Measurements from ENCODE around the gene HSPB6.
"Not testable (repeated sequence)": the region's sequence is repeated elsewhere in the genome, so short reads cannot be mapped to it uniquely, and the experiment has no call there.

HSPB6 gene

DNA sequence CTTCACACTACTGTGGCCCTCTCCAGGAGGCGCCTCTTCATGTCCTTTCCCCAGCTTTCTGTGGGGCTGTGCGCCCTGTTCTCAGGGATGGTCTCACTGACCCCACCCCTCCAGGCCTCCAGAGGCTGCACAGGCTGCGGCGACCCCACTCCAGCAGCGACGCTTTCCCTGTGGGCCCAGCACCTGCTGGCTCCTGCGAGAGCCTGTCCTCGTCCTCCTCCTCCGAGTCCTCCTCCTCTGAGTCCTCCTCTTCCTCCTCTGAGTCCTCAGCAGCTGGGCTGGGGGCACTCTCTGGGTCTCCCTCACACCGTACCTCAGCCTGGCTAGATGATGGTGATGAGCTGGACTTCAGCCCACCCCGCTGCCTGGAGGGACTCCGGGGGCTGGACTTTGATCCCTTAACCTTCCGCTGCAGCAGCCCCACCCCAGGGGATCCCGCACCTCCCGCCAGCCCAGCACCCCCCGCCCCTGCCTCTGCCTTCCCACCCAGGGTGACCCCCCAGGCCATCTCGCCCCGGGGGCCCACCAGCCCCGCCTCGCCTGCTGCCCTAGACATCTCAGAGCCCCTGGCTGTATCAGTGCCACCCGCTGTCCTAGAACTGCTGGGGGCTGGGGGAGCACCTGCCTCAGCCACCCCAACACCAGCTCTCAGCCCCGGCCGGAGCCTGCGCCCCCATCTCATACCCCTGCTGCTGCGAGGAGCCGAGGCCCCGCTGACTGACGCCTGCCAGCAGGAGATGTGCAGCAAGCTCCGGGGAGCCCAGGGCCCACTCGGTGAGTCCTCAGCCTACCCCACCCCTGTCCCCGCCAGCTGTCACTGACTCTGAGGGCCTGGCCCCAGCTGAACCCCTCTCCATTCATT, 29.7 kb upstream of the HSPB6 start:
- no peak for DNase-seq (ENCODE audit: low read depth in 3 of 3)

DNA sequence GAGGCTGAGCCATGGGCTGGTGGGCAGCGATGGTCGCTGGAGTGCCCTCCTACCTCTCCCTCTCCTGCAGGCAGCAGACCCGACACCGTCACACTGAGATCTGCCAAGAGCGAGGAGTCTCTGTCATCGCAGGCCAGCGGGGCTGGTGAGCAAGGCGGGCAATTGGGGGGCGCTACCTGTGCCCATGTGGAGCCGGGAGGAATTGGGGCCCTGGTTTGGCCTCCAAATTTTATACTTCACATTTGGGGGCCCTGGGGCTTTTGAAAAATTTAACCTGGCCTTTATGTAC, 28.5 kb upstream of the HSPB6 start:
- DNase-seq (ENCODE audit: low read depth in 3 of 3): no peak

GRCh38 chr19:35784503-35785338, 27.9 kb upstream of the HSPB6 start:
- DNase-seq (ENCODE audit: low read depth in 3 of 3): no peak

GRCh38 chr19:35783469-35784434, 26.9 kb upstream of the HSPB6 start:
- DNase-seq (ENCODE audit: low read depth in 3 of 3): no peak

GRCh38 chr19:35782589-35782988, 25.8 kb upstream of the HSPB6 start:
- DNase-seq (ENCODE audit: low read depth in 3 of 3): no peak

GRCh38 chr19:35781650-35782049, 24.8 kb upstream of the HSPB6 start:
- DNase-seq (ENCODE audit: low read depth in 3 of 3): no peak

- DNase-seq (ENCODE audit: low read depth in 3 of 3): no peak
Measured at GRCh38 chr19:35780717-35781116, 23.9 kb upstream of the HSPB6 start.

- DNase-seq (ENCODE audit: low read depth in 3 of 3): no peak
Measured at GRCh38 chr19:35780058-35780457, 23.2 kb upstream of the HSPB6 start.

- no peak for DNase-seq (ENCODE audit: low read depth in 3 of 3)
Measured at GRCh38 chr19:35779033-35779432, 22.2 kb upstream of the HSPB6 start.

DNA sequence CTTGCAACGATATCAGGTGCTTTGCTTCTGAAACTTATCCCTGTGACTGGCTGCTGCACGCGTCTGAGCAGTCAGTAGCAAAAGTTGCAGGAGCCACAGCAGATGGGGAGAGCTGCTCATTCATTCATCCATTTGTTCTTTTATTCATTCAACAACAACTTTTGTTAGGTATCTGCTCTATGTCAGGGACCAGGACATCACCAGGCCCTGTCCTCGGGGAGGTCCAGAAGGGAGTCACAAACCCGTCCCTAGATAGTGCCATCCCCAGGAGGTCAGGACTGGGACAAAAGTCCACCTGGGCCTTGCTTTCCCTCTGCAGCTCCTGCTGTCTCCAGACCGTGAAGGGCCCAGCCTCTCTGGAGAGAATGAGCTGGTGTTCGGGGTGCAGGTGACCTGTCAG, 21.1 kb upstream of the HSPB6 start:
- no peak for DNase-seq (ENCODE audit: low read depth in 3 of 3)

GRCh38 chr19:35777086-35777841, 20.4 kb upstream of the HSPB6 start:
- no peak for DNase-seq (ENCODE audit: low read depth in 3 of 3)

DNA sequence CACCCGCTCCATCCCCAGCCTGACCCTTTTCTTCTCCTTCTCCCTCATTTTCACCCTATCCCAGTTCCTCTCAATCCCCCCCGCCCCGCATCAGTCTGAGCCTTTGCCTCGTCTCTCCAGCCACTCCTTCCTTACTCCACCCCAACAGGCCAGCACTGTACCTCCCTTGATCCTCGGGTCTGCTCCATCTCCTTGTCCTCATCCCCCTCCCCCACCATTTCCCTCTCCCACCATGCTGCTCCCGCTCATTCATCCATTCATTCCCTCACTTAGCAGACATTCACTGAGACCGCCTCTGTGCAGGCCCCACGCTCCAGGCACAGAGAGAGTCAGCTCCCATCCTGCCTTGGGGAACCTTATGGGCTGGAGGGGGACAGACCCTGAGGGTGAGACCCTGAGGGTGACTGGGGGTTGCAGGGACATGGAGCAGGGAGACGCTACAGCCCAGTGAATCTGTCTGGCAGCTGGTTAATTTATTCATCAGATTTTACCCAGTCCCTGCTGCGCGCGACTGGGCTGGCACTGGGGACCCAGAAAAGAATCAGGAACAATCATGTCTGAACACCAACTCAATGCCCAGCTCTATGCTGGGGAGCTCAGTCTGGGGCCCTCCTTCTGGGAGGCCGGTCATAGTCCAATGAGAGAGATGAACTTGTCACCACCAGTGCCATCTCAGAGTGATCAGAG, 19.4 kb upstream of the HSPB6 start:
- no peak for DNase-seq (ENCODE audit: low read depth in 3 of 3)

GRCh38 chr19:35775298-35776101, 18.7 kb upstream of the HSPB6 start, which contains the start of gene ARHGAP33:
Gene ARHGAP33 (plus strand): TSS chr19:35775564. CDS start chr19:35775659, 95 bp downstream.
- peak; percentile 97 to 98 (median 97) for DNase-seq (ENCODE audit: low read depth in 3 of 3)

DNA sequence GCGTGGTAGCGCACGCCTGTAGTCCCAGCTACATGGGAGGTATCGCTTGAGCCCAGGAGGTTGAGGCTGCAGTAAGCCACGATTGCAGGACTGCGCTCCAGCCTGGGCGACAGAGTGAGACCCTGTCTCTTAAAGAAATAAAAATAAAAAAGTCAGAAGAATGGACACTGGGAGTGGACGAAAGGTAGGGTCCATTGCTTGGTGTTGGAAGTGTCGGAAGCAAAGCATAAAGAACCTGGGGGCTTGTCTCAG, 18.1 kb upstream of the HSPB6 start:
- DNase-seq (ENCODE audit: low read depth in 3 of 3): no peak

- DNase-seq (ENCODE audit: low read depth in 3 of 3): no peak
Measured at GRCh38 chr19:35774274-35775045, 17.6 kb upstream of the HSPB6 start.

DNA sequence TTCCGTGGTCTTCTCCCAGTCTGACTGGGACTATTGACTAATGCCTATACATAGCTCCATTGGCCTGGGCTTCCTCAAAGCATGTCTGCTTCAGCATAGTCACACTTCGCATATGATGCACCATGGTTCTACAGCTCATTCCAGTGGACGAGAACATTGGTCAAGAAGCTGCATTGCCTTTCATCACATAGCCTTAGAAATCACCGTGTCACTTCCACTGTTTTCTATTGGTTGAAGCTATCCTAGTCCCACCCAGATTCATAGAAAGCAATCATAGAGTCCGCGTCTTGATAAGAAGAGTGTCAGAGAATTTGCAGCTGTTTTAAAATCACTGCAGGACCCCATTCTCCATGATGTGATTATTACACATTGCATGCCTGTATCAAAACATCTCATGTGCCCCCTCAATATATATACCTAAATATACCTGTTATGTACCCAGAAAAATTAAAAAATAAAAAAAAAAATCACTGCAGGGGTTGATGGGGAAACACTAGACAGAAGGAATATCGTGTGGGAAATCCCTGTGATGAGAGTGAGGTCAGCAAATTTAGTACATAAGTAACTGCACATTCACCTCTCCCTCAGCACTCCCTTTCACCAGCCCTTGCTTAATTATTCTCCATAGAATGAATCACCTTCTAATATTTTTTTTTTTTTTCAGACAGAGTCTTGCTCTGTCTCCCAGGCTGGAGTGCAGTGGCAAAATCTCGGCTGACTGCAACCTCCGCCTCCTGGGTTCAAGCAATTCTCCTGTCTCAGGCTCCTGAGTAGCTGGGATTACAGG, 16.4 kb upstream of the HSPB6 start:
- DNase-seq (ENCODE audit: low read depth in 3 of 3): no peak

GRCh38 chr19:35772362-35772761, 15.5 kb upstream of the HSPB6 start:
- not testable (repeated sequence) for DNase-seq (ENCODE audit: low read depth in 3 of 3)

- no peak for DNase-seq (ENCODE audit: low read depth in 3 of 3)
Measured at GRCh38 chr19:35768082-35768421, 11.2 kb upstream of the HSPB6 start.

Measured in stimulated activated CD4-positive, alpha-beta T cell treated with anti-CD3 and anti-CD28 coated beads, TNF-alpha, amount 100 ng/mL, for 4 hours (primary cell).